ENCODE results near the gene CA4.

GRCh38 chr17:60163108-60163784, 13.5 kb downstream of the CA4 start:
- no peak for TF ChIP-seq CTCF (IDR thresholded peaks at IDR 0.05; ENCODE audit: low read depth, low read length, missing input control)
- no peak for TF ChIP-seq ZBTB33 (IDR thresholded peaks at IDR 0.05)
- TF ChIP-seq EGR1 (IDR thresholded peaks at IDR 0.05; ENCODE audit: low read depth in 2 of 2), result no peak
- no peak for TF ChIP-seq MAX (IDR thresholded peaks at IDR 0.05)
- no peak for TF ChIP-seq YY1 (IDR thresholded peaks at IDR 0.05)
- no peak for TF ChIP-seq TAF1 (conservative IDR thresholded peaks at IDR 0.05)
- TF ChIP-seq RAD21 (IDR thresholded peaks at IDR 0.05), result no peak
- no peak for TF ChIP-seq JUND (IDR thresholded peaks at IDR 0.05)
- TF ChIP-seq GABPA (IDR thresholded peaks at IDR 0.05 in 1 of 2, conservative IDR thresholded peaks at IDR 0.05 in 1 of 2), result no peak
- TF ChIP-seq SP1 (IDR thresholded peaks at IDR 0.05), result no peak
- no peak for TF ChIP-seq ATF3 (IDR thresholded peaks at IDR 0.05)
- no peak for TF ChIP-seq HNF4A (conservative IDR thresholded peaks at IDR 0.05)

Measured in liver (tissue), 3 donors.